HepG2 (cell line): Measurements from ENCODE around the gene GADD45A. TPM values are rescaled to one million over a fixed set of nuclear protein-coding genes. Genes with fewer than 3 reads are reported as not detected.

Experiments used
- CHCHD3 ChIP-seq: sonication (generic); formaldehyde crosslinking; IDR thresholded peaks from 2 replicates; pipeline ENCODE4 v1.8.0; 2022; ENCODE audit warnings: mild to moderate bottlenecking, missing genetic modification reagents, moderate library complexity
- CREB1 ChIP-seq, 2 experiments: fragments of 450-650 bp in 1 of 2; IDR thresholded peaks; 2 replicates each; pipeline ENCODE4 v1.6.1; 2016 to 2017; ENCODE audit warnings: control low read depth in 1 of 2, mild to moderate bottlenecking in 1 of 2, missing compliant biosample characterization in 1 of 2, missing genetic modification characterization in 1 of 2
- FOXO1 ChIP-seq: sonication (generic); formaldehyde crosslinking; IDR thresholded peaks from 2 replicates; pipeline ENCODE4 v1.4.0; 2020; ENCODE audit warnings: missing genetic modification reagents
- GLI4 ChIP-seq: sonication (generic); formaldehyde crosslinking; IDR thresholded peaks from 2 replicates; pipeline ENCODE4 v1.5.1; 2020; ENCODE audit warnings: missing genetic modification reagents, mild to moderate bottlenecking, moderate library complexity, borderline replicate concordance
- HNF4G ChIP-seq, 2 experiments: sonication (generic) in 1 of 2; formaldehyde crosslinking in 1 of 2; IDR thresholded peaks; 2 replicates each; pipeline versions ENCODE4 v1.4.0 to v1.6.1; 2011 to 2020; ENCODE audit warnings: borderline replicate concordance in 2 of 2, low read depth in 2 of 2, mild to moderate bottlenecking in 2 of 2, low read length in 1 of 2, missing genetic modification reagents in 1 of 2, moderate library complexity in 1 of 2
- KLF16 ChIP-seq, 2 experiments: sonication (generic) in 1 of 2; formaldehyde crosslinking in 1 of 2; IDR thresholded peaks; 2 replicates each; pipeline versions ENCODE4 v1.6.1 to v1.8.0; 2016 to 2023; ENCODE audit warnings: missing genetic modification reagents in 2 of 2, missing compliant biosample characterization in 1 of 2
- MLXIP ChIP-seq: sonication (generic); formaldehyde crosslinking; IDR thresholded peaks from 2 replicates; pipeline ENCODE4 v1.9.0; 2021; ENCODE audit warnings: missing genetic modification reagents, borderline replicate concordance
- MZF1 ChIP-seq: sonication (generic); formaldehyde crosslinking; IDR thresholded peaks from 2 replicates; pipeline ENCODE4 v1.8.1; 2023; ENCODE audit warnings: mild to moderate bottlenecking, missing genetic modification reagents, borderline replicate concordance
- NRL ChIP-seq: sonication (generic); formaldehyde crosslinking; IDR thresholded peaks from 2 replicates; pipeline ENCODE4 v1.5.0; 2020; ENCODE audit warnings: missing genetic modification reagents, mild to moderate bottlenecking, moderate library complexity, borderline replicate concordance
- RFX5 ChIP-seq: IDR thresholded peaks from 2 replicates; pipeline ENCODE4 v1.6.1; 2011; ENCODE audit warnings: low read depth, low read length, improper control_type of control experiment
- XBP1 ChIP-seq: sonication (generic); formaldehyde crosslinking; IDR thresholded peaks from 2 replicates; pipeline ENCODE4 v1.5.0; 2020; ENCODE audit warnings: missing genetic modification reagents
- ZBTB4 ChIP-seq: sonication (generic); formaldehyde crosslinking; IDR thresholded peaks from 2 replicates; pipeline ENCODE4 v1.4.0; 2020; ENCODE audit warnings: missing genetic modification reagents, mild to moderate bottlenecking, borderline replicate concordance
- ZMYM2 ChIP-seq: sonication (generic); formaldehyde crosslinking; IDR thresholded peaks from 2 replicates; pipeline ENCODE4 v1.8.0; 2022; ENCODE audit warnings: mild to moderate bottlenecking, missing genetic modification reagents
- ZNF33A ChIP-seq: sonication (generic); formaldehyde crosslinking; IDR thresholded peaks from 2 replicates; pipeline ENCODE4 v1.5.1; 2020; ENCODE audit warnings: missing genetic modification reagents, mild to moderate bottlenecking, moderate library complexity, borderline replicate concordance
- ZNF512 ChIP-seq: sonication (generic); formaldehyde crosslinking; IDR thresholded peaks from 2 replicates; pipeline ENCODE4 v1.4.0; 2020; ENCODE audit warnings: mild to moderate bottlenecking, missing genetic modification reagents
- ZNF574 ChIP-seq: sonication (generic); formaldehyde crosslinking; IDR thresholded peaks from 2 replicates; pipeline ENCODE4 v1.4.0; 2020; ENCODE audit warnings: missing genetic modification reagents
- ZNF614 ChIP-seq: IDR thresholded peaks from 2 replicates; pipeline ENCODE4 v1.6.1; 2018; ENCODE audit warnings: missing biosample characterization, missing genetic modification reagents, inconsistent platforms, borderline replicate concordance
- polyA plus RNA-seq, 8 experiments: library from polyadenylated mRNA; depleted of rRNA in 3 of 8; stranded (reverse) in 7 of 8; unstranded in 1 of 8; fragments of >200 nt; fragmentation: Illumina TruSeq in 4 of 8; extraction: Trizol in 4 of 8; gene quantifications; 2 replicates each; pipeline versions ENCODE4 v1.2.1 to v1.2.3, GENCODE V29; 2011 to 2016; ENCODE audit warnings: low read depth in 4 of 8, missing spikeins in 1 of 8, mixed read lengths in 1 of 8; ENCODE audit not compliant: insufficient read depth in 1 of 8
- total RNA-seq, 5 experiments: library from RNA; depleted of rRNA; stranded (reverse); fragments of >200 nt; fragmentation: Illumina TruSeq; extraction: Trizol; gene quantifications; 2 replicates each; pipeline ENCODE4 v1.2.3, GENCODE V29; 2016; ENCODE audit warnings: low read depth in 1 of 5

GADD45A gene
- total and polyA plus RNA-seq, 2 of the 13 experiments (the other 11 are each of a cell fraction or from before 2014, with no cell fraction given) = 33.2 to 46.2 TPM

GRCh38 chr1:67685067-67685557, at the start of gene GADD45A (continued):
- TF ChIP-seq ZNF574 = peak; percentile 80
- TF ChIP-seq FOXO1 (CRISPR knock-in tag) = peak; percentile 84
- 0 out of 2 replicates have a peak, but pooled peaks have one; percentile 37 for TF ChIP-seq HNF4G (IDR thresholded peaks at IDR 0.05; ENCODE audit: borderline replicate concordance, low read depth, low read length)
- TF ChIP-seq HNF4G (CRISPR knock-in tag; IDR thresholded peaks at IDR 0.05; ENCODE audit: borderline replicate concordance, low read depth) = peak; percentile 62; the same call in 1 of the 2 replicates
- 0 out of 2 replicates have a peak, but pooled peaks have one; percentile 36 for TF ChIP-seq ZNF33A (CRISPR knock-in tag)
- no peak for TF ChIP-seq XBP1
- no peak for TF ChIP-seq CREB1 (IDR thresholded peaks at IDR 0.05)
- peak; percentile 41 for TF ChIP-seq CREB1 (CRISPR knock-in tag; IDR thresholded peaks at IDR 0.05)
- TF ChIP-seq NRL (CRISPR knock-in tag) = no peak
- TF ChIP-seq ZNF512 (CRISPR knock-in tag) = no peak
- TF ChIP-seq ZMYM2 (CRISPR knock-in tag) = no peak
- peak; percentile 58 for TF ChIP-seq RFX5
- no peak; the same call in 1 of the 2 replicates for TF ChIP-seq MLXIP (CRISPR knock-in tag)
- no peak for TF ChIP-seq ZBTB4 (CRISPR knock-in tag)
- TF ChIP-seq CHCHD3 (CRISPR knock-in tag) = peak; percentile 66; the same call in 1 of the 2 replicates
- TF ChIP-seq GLI4 (CRISPR knock-in tag) = no peak; the same call in 1 of the 2 replicates
- peak in 1 of 2 experiments; percentile 88; a peak in 2 of 4 replicates for TF ChIP-seq KLF16 (CRISPR knock-in tag; IDR thresholded peaks at IDR 0.05)
- TF ChIP-seq MZF1 (CRISPR knock-in tag) = no peak
- peak; percentile 80; the same call in 1 of the 2 replicates for TF ChIP-seq ZNF614
